GM18508 (cell line): Measurements from ENCODE around the gene PADI4.

ENCODE experiments used
- ATAC-seq: cut with Tn5 transposase; IDR thresholded peaks from one replicate; pipeline ENCODE4 v1.9.1; 2021; ENCODE audit warnings: moderate number of reproducible peaks; ENCODE audit not compliant: insufficient read depth, unreplicated experiment

PADI4 gene

GRCh38 chr1:17281775-17282181 is 26.2 kb upstream of the PADI4 start:
- ATAC-seq = no peak

GRCh38 chr1:17282836-17283235 is 25.2 kb upstream of the PADI4 start:
- ATAC-seq = no peak

- no peak for ATAC-seq
These were observed 21.4 kb upstream of the PADI4 start for GRCh38 chr1:17286646-17287045.

GRCh38 chr1:17287130-17287776 is 20.7 kb upstream of the PADI4 start:
- no peak for ATAC-seq

- ATAC-seq = no peak
These were observed 18.3 kb upstream of the PADI4 start for GRCh38 chr1:17289721-17290120.

- ATAC-seq = no peak
These were observed 17.4 kb upstream of the PADI4 start for GRCh38 chr1:17290553-17290952.

- ATAC-seq = no peak
These were observed 15.5 kb upstream of the PADI4 start for GRCh38 chr1:17292299-17293160.

GRCh38 chr1:17293681-17294425 is 14.1 kb upstream of the PADI4 start:
- ATAC-seq = no peak

- ATAC-seq = no peak
These were observed 12.7 kb upstream of the PADI4 start for GRCh38 chr1:17295292-17295691.

GRCh38 chr1:17296086-17296485 is 11.9 kb upstream of the PADI4 start:
- ATAC-seq = no peak

GRCh38 chr1:17297991-17298390 is 10.0 kb upstream of the PADI4 start:
- ATAC-seq = no peak

- no peak for ATAC-seq
These were observed 6.2 kb upstream of the PADI4 start for GRCh38 chr1:17301767-17302166.

- ATAC-seq = no peak
These were observed 3.7 kb upstream of the PADI4 start for GRCh38 chr1:17304151-17304825.

GRCh38 chr1:17304826-17305175 is 3.2 kb upstream of the PADI4 start:
- no peak for ATAC-seq

GRCh38 chr1:17305576-17306095 is 2.4 kb upstream of the PADI4 start:
- ATAC-seq = no peak

GRCh38 chr1:17306407-17306806 is 1.6 kb upstream of the PADI4 start:
- no peak for ATAC-seq

GRCh38 chr1:17306921-17307320 is 1.1 kb upstream of the PADI4 start:
- no peak for ATAC-seq

GRCh38 chr1:17307329-17307728 is 668 bp upstream of the PADI4 start:
- ATAC-seq = no peak

- no peak for ATAC-seq
These were observed 596 bp downstream of the PADI4 start for GRCh38 chr1:17308593-17308992.

- no peak for ATAC-seq
These were observed 1.6 kb downstream of the PADI4 start for GRCh38 chr1:17309426-17310067.
